Endothelial cell of umbilical vein (primary cell): ENCODE results near the gene RADIL. TPM values are rescaled to one million over a fixed set of nuclear protein-coding genes. Genes with fewer than 3 reads are reported as not detected.

Source experiments
- BruUV-seq: library from RNA; stranded (reverse); fragments of 400-500 nt; replicated peaks from 2 replicates; lab custom pipeline; 2021; lab: Mats Ljungman, UMichigan
- CTCF ChIA-PET: fragments of 300-600, 350-600 bp; sonication (Branson Sonifier 250); formaldehyde crosslinking; loops from one replicate; lab custom pipeline; 2021; ENCODE audit warnings: antibody characterized with exemption, inconsistent platforms; lab: Charles Lee
- POLR2A ChIA-PET: fragments of 300-600, 350-600 bp; sonication (Branson Sonifier 250); formaldehyde crosslinking; loops from one replicate; lab custom pipeline; 2021; ENCODE audit warnings: antibody characterized with exemption, inconsistent platforms; lab: Charles Lee
- DNase-seq: peaks from one replicate; pipeline ENCODE4 v3.0.0-alpha.2; 2011; ENCODE audit warnings: low read depth, low spot score
- FAIRE-seq: peaks from 2 replicates; lab custom pipeline; 2011; peaks lifted over from hg19 to GRCh38; lab: Jason Lieb, UNC
- H2AFZ ChIP-seq: 2 replicates; pipeline ENCODE4 v1.6.0; 2012; ENCODE audit warnings: low read depth, low read length, control low read depth, inconsistent platforms
- H3K27ac ChIP-seq: 2 replicates; pipeline ENCODE4 v1.5.1; 2011; ENCODE audit warnings: low read depth, mild to moderate bottlenecking, control low read depth, low read length, moderate library complexity; ENCODE audit not compliant: insufficient read depth
- H3K27me3 ChIP-seq, 2 experiments: 2 replicates each; pipeline versions ENCODE4 v1.6.0 to v1.6.1; 2011; ENCODE audit warnings: low read length in 2 of 2, mixed read lengths in 1 of 2; ENCODE audit not compliant: control insufficient read depth in 2 of 2, insufficient read depth in 2 of 2
- H3K36me3 ChIP-seq, 2 experiments: 2 replicates in 1 of 2; 3 replicates in 1 of 2; pipeline ENCODE4 v1.5.1; 2011; ENCODE audit warnings: low read length in 2 of 2, mild to moderate bottlenecking in 1 of 2, moderate library complexity in 1 of 2; ENCODE audit not compliant: control insufficient read depth in 2 of 2, insufficient read depth in 2 of 2; ENCODE audit errors: extremely low read depth in 1 of 2
- H3K4me1 ChIP-seq: 3 replicates; pipeline ENCODE4 v1.5.1; 2011; ENCODE audit warnings: mild to moderate bottlenecking, low read length; ENCODE audit not compliant: control insufficient read depth, insufficient read depth; ENCODE audit errors: extremely low read depth
- H3K4me2 ChIP-seq: 2 replicates; pipeline ENCODE4 v1.6.1; 2011; ENCODE audit warnings: low read length, control low read depth, mixed read lengths; ENCODE audit not compliant: insufficient read depth
- H3K4me3 ChIP-seq, 3 experiments: fragments of 200-600 bp in 1 of 3; sonication (generic), shearing (Covaris generic) in 1 of 3; replicated peaks in 1 of 3; 2 replicates each; pipeline ENCODE4 v1.5.1; 2011 to 2016; ENCODE audit warnings: control low read depth in 3 of 3, low read length in 3 of 3, mild to moderate bottlenecking in 2 of 3, inconsistent platforms in 1 of 3, low read depth in 1 of 3, moderate library complexity in 1 of 3; ENCODE audit not compliant: insufficient read depth in 1 of 3
- H3K79me2 ChIP-seq: 2 replicates; pipeline ENCODE4 v1.6.0; 2012; ENCODE audit warnings: low read length, inconsistent platforms; ENCODE audit not compliant: control insufficient read depth, insufficient read depth
- H3K9ac ChIP-seq: replicated peaks from 2 replicates; pipeline ENCODE3; 2011; ENCODE audit warnings: low read length, control low read depth; ENCODE audit not compliant: insufficient read depth; ENCODE audit errors: extremely low read depth
- H3K9me1 ChIP-seq: replicated peaks from 3 replicates; pipeline ENCODE4 v1.6.0; 2011; ENCODE audit warnings: mild to moderate bottlenecking, low read length; ENCODE audit not compliant: control insufficient read depth, insufficient read depth; ENCODE audit errors: extremely low read depth
- H3K9me3 ChIP-seq: replicated peaks from 2 replicates; pipeline ENCODE4 v1.5.1; 2012; ENCODE audit warnings: low read length, inconsistent platforms; ENCODE audit not compliant: control insufficient read depth, insufficient read depth
- H4K20me1 ChIP-seq: replicated peaks from 2 replicates; pipeline ENCODE3; 2011; ENCODE audit warnings: mild to moderate bottlenecking, low read length; ENCODE audit not compliant: control insufficient read depth, insufficient read depth; ENCODE audit errors: extremely low read depth
- EZH2 ChIP-seq: IDR thresholded peaks from 2 replicates; pipeline ENCODE4 v1.6.1; 2012; ENCODE audit warnings: borderline replicate concordance, low read depth, mild to moderate bottlenecking, moderate library complexity, low read length, inconsistent platforms; ENCODE audit not compliant: severe bottlenecking
- FOS ChIP-seq: IDR thresholded peaks from 2 replicates; pipeline ENCODE4 v1.6.1; 2011; ENCODE audit warnings: mild to moderate bottlenecking, low read length, moderate library complexity, borderline replicate concordance; ENCODE audit not compliant: insufficient read depth
- GATA2 ChIP-seq: IDR thresholded peaks from 2 replicates; pipeline ENCODE4 v1.7.0; 2011; ENCODE audit warnings: low read depth, mild to moderate bottlenecking, moderate library complexity, mixed read lengths, low read length; ENCODE audit not compliant: insufficient read length, insufficient read depth
- JUN ChIP-seq: IDR thresholded peaks from 2 replicates; pipeline ENCODE4 v1.6.1; 2011; ENCODE audit warnings: borderline replicate concordance, low read depth; ENCODE audit not compliant: insufficient read length, insufficient read depth
- MYC ChIP-seq: IDR thresholded peaks from one replicate; pipeline ENCODE4 v1.6.1; 2011; ENCODE audit warnings: mild to moderate bottlenecking, low read depth, low read length
- POLR2A ChIP-seq: IDR thresholded peaks from 2 replicates; pipeline ENCODE4 v1.6.1; 2012; ENCODE audit warnings: low read depth, mild to moderate bottlenecking, control low read depth, low read length
- POLR2AphosphoS5 ChIP-seq: IDR thresholded peaks from 2 replicates; pipeline ENCODE4 v1.6.1; 2012; ENCODE audit warnings: low read depth, mild to moderate bottlenecking, control low read depth, low read length, moderate library complexity; ENCODE audit not compliant: insufficient read depth
- dilution Hi-C: fragments of 300-500 bp; cut with MboI; formaldehyde crosslinking; loops from one replicate; pipeline ENCODE4 v1.15.0; 2019; ENCODE audit warnings: low sequenced_read_pairs; ENCODE audit not compliant: extremely low pct_ligation_motif_present
- intact Hi-C: fragments of 100-400 bp; cut with micrococcal nuclease; formaldehyde crosslinking; loops from one replicate; pipeline ENCODE4 v1.10.0; 2022
- polyA plus RNA-seq, 4 experiments: library from polyadenylated mRNA; depleted of rRNA in 3 of 4; stranded (reverse) in 3 of 4; unstranded in 1 of 4; fragments of >200 nt; gene quantifications; 2 replicates each; pipeline versions ENCODE4 v1.2.1 to v1.2.3, GENCODE V29; 2011 to 2012; ENCODE audit warnings: missing spikeins in 1 of 4
- total RNA-seq: library from RNA; stranded (reverse); gene quantifications from 2 replicates; pipeline ENCODE4 v1.2.3, GENCODE V29; 2021
- TF ChIP-seq, protein P1 (sequence below): IDR thresholded peaks from 2 replicates; pipeline ENCODE4 v1.6.1; 2011; ENCODE audit not compliant: insufficient read depth, insufficient read length
- TF ChIP-seq, protein P2 (sequence below), 2 donors: IDR thresholded peaks; 1 replicate in 1 of 2; 2 replicates in 1 of 2; pipeline ENCODE4 v1.5.1; 2011; ENCODE audit warnings: low read length in 2 of 2, mild to moderate bottlenecking in 2 of 2, moderate library complexity in 2 of 2, control low read depth in 1 of 2, inconsistent platforms in 1 of 2, low read depth in 1 of 2; ENCODE audit not compliant: insufficient read depth in 1 of 2; ENCODE audit errors: extremely low read depth in 1 of 2

The RADIL gene
- total and polyA plus RNA-seq, 2 donors (not counting 3 experiments of a cell fraction or from before 2014, with no cell fraction given): 1.2 to 2.5 TPM

DNA sequence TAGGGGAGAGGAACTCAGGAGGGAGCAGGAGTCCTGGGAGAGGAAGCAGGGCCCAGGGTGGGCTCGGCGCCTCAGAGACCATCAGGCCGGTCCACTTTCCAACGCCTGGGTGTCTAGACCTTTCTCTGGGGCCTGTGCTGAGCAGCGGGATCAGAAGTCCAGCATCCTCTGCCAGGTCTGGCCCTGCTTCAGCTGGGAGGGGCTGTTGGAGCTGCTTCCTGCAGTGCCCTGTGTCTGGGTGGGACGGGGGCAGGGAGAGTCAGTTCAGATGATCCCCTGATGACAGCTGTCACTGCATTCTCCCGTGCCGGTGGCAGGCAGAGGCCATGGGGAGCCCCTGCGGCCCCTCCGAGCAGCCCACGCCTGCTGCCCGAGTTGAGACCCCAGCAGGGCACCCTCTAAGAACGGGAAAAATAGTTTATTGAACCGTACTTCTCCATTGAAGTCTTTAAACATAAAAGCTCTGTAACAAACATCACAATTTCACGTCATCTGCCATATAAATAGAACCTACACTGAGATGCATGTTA is 84.7 kb downstream of the RADIL start:
- Histone ChIP-seq H3K9me1 (no peaks in the 10 kb centered on the region), H3K4me1 (no peaks in the 10 kb centered on the region), H3K36me3 (no peaks in the 10 kb centered on the region), H3K9ac (no peak overlapping the region), H2AFZ (no peak overlapping the region), H4K20me1 (no peaks in the 10 kb centered on the region), H3K4me3 (no peak overlapping the region), H3K27me3 (no peaks in the 10 kb centered on the region), H3K9me3 (no peaks in the 10 kb centered on the region), H3K4me2 (no peak overlapping the region), H3K27ac (no peak overlapping the region), H3K79me2 (no peaks in the 10 kb centered on the region)
- no peak for TF ChIP-seq POLR2AphosphoS5
- no peak for TF ChIP-seq EZH2
- TF ChIP-seq MYC: no peak
- TF ChIP-seq GATA2: no peak
- TF ChIP-seq POLR2A: no peak
- TF ChIP-seq JUN: no peak
- TF ChIP-seq, protein P1, sequence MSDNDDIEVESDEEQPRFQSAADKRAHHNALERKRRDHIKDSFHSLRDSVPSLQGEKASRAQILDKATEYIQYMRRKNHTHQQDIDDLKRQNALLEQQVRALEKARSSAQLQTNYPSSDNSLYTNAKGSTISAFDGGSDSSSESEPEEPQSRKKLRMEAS: no peak
- TF ChIP-seq, protein P2, sequence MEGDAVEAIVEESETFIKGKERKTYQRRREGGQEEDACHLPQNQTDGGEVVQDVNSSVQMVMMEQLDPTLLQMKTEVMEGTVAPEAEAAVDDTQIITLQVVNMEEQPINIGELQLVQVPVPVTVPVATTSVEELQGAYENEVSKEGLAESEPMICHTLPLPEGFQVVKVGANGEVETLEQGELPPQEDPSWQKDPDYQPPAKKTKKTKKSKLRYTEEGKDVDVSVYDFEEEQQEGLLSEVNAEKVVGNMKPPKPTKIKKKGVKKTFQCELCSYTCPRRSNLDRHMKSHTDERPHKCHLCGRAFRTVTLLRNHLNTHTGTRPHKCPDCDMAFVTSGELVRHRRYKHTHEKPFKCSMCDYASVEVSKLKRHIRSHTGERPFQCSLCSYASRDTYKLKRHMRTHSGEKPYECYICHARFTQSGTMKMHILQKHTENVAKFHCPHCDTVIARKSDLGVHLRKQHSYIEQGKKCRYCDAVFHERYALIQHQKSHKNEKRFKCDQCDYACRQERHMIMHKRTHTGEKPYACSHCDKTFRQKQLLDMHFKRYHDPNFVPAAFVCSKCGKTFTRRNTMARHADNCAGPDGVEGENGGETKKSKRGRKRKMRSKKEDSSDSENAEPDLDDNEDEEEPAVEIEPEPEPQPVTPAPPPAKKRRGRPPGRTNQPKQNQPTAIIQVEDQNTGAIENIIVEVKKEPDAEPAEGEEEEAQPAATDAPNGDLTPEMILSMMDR (IDR thresholded peaks at IDR 0.05; ENCODE audit: extremely low read depth in 1 of 2, insufficient read depth in 1 of 2, low read depth in 1 of 2, low read length in 2 of 2): no peak
- no peak for TF ChIP-seq FOS
- intact Hi-C loops: loop anchor here (1.0 kb wide), 3 partner anchors 85 to 287 kb away; partner anchors contain the start of gene RADIL
- dilution Hi-C loops: no loop called here
- ChIA-PET CTCF (interaction anchor here (0.7 to 9.9 kb wide), 12 partner anchors 7 to 375 kb away, joined by 3 to 104 read pairs (median 8); partner anchors contain the start of genes AP5Z1 and RADIL), POLR2A (no interaction called here)
- no TSS peak for BruUV-seq
- DNase-seq: no peak
- FAIRE-seq: no peak
